ENCODE data around the gene YWHAG. TPM values are rescaled to one million over a fixed set of nuclear protein-coding genes. Genes with fewer than 3 reads are reported as not detected.

YWHAG gene
- total and polyA plus RNA-seq, 9 of the 15 experiments (the other 6 are each of a cell fraction or from before 2014, with no cell fraction given) = 30.4 to 246 (median 94.5) TPM

- no peak for TF ChIP-seq ZNF277 (CRISPR knock-in tag; IDR thresholded peaks at IDR 0.05; ENCODE audit: borderline replicate concordance)
- TF ChIP-seq IFI16 (CRISPR knock-in tag; IDR thresholded peaks at IDR 0.05) = no peak
- TF ChIP-seq ATF4 (CRISPR knock-in tag; IDR thresholded peaks at IDR 0.05) = 0 out of 2 replicates have a peak, but pooled peaks have one; percentile 11
- peak; percentile 81 for TF ChIP-seq BCOR (IDR thresholded peaks at IDR 0.05)
- no peak for TF ChIP-seq ZNF740 (CRISPR knock-in tag; IDR thresholded peaks at IDR 0.05)
- no peak for TF ChIP-seq ZNF740 (tag; IDR thresholded peaks at IDR 0.05)
- TF ChIP-seq SNAPC5 (CRISPR knock-in tag; IDR thresholded peaks at IDR 0.05) = no peak
- TF ChIP-seq NFIC (IDR thresholded peaks at IDR 0.05) = peak; percentile 53; the same call in 1 of the 2 replicates
- peak; percentile 55; the same call in 1 of the 2 replicates for TF ChIP-seq POLR2AphosphoS2 (IDR thresholded peaks at IDR 0.05; ENCODE audit: low read length)
- no peak for TF ChIP-seq ZNF696 (CRISPR knock-in tag; conservative IDR thresholded peaks at IDR 0.05)
- no peak for TF ChIP-seq NFIX (CRISPR knock-in tag; IDR thresholded peaks at IDR 0.05; ENCODE audit: low read depth)
- no peak for TF ChIP-seq ZNF695 (CRISPR knock-in tag; IDR thresholded peaks at IDR 0.05)
- TF ChIP-seq PML (IDR thresholded peaks at IDR 0.05; ENCODE audit: low read length) = peak; percentile 89
- TF ChIP-seq ZNF146 (CRISPR knock-in tag; IDR thresholded peaks at IDR 0.05; ENCODE audit: unreplicated experiment) = no peak
- TF ChIP-seq GABPA (tag; conservative IDR thresholded peaks at IDR 0.05; ENCODE audit: low read depth) = no peak
- peak; percentile 36 for TF ChIP-seq SMAD1 (IDR thresholded peaks at IDR 0.05; ENCODE audit: low read depth, low read length, partially characterized antibody)
- no peak for TF ChIP-seq PTTG1 (tag; IDR thresholded peaks at IDR 0.05; ENCODE audit: low read depth)
- no peak for TF ChIP-seq PTRF (tag; IDR thresholded peaks at IDR 0.05)
- TF ChIP-seq RBBP5 (IDR thresholded peaks at IDR 0.05; ENCODE audit: borderline replicate concordance, insufficient read depth, low read length, poor library complexity, severe bottlenecking) = peak; percentile 93
- TF ChIP-seq MCM7 (IDR thresholded peaks at IDR 0.05) = no peak
- peak; percentile 65 for TF ChIP-seq SMAD4 (CRISPR knock-in tag; conservative IDR thresholded peaks at IDR 0.05)
- TF ChIP-seq HDAC3 (IDR thresholded peaks at IDR 0.05; ENCODE audit: borderline replicate concordance, partially characterized antibody) = no peak
- TF ChIP-seq ZBED1 (IDR thresholded peaks at IDR 0.05) = peak; percentile 69; the same call in 1 of the 2 replicates
- no peak for TF ChIP-seq ZNF143 (CRISPR knock-in tag; IDR thresholded peaks at IDR 0.05)
- peak; percentile 69; the same call in 1 of the 2 replicates for TF ChIP-seq ZBTB26 (CRISPR knock-in tag; IDR thresholded peaks at IDR 0.05)
Measured at GRCh38 chr7:76358481-76359110, at the start of gene YWHAG (continued).
